Loucy (cell line): Measurements from ENCODE around the gene HSDL1.

Experiments used
- CTCF ChIP-seq: fragments of 200-600 bp; sonication (generic); conservative IDR thresholded peaks from 2 replicates; pipeline ENCODE4 v1.5.1; 2014; ENCODE audit warnings: mild to moderate bottlenecking, antibody characterized with exemption, low read length
- EZH2phosphoT487 ChIP-seq: fragments of 200-600 bp; IDR thresholded peaks from 2 replicates; pipeline ENCODE4 v1.6.1; 2018; ENCODE audit warnings: antibody characterized with exemption, mild to moderate bottlenecking, moderate library complexity, borderline replicate concordance

GRCh38 chr16:84082835-84083569 lies 62.0 kb downstream of the HSDL1 start:
- no peak for TF ChIP-seq CTCF
- TF ChIP-seq EZH2phosphoT487 = no peak
